ENCODE results near the gene AFDN.

GRCh38 chr6:167915139-167915538 is 88.4 kb downstream of the AFDN start:
- TF ChIP-seq CTCF (conservative IDR thresholded peaks at IDR 0.05 in 1 of 2, IDR thresholded peaks at IDR 0.05 in 1 of 2; ENCODE audit: low read depth in 1 of 2, low read length in 2 of 2) (no peak), EZH2 (IDR thresholded peaks at IDR 0.05; ENCODE audit: low read length, missing control alignments) (no peak)
